Lower leg skin (tissue), 4 donors: Measurements from ENCODE around the gene KRT2. TPM values are rescaled to one million over a fixed set of nuclear protein-coding genes. Genes with fewer than 3 reads are reported as not detected.

Experiments used
- DNase-seq, 2 donors: peaks; one replicate each; pipeline ENCODE4 v3.0.0-alpha.2; 2019; ENCODE audit warnings: low spot score in 2 of 2
- H3K4me3 ChIP-seq: fragments of 200-600 bp; sonication (generic); 2 replicates; pipeline ENCODE4 v1.5.1; 2017; ENCODE audit warnings: mild to moderate bottlenecking, low read depth; ENCODE audit not compliant: poor library complexity, severe bottlenecking
- CTCF ChIP-seq, 3 donors: fragments of 450-650 bp; IDR thresholded peaks; one replicate each; pipeline ENCODE4 v1.5.1; 2016; ENCODE audit warnings: antibody characterized with exemption in 3 of 3, mild to moderate bottlenecking in 3 of 3, moderate library complexity in 2 of 3
- POLR2A ChIP-seq, 2 donors: fragments of 450-650 bp; IDR thresholded peaks; one replicate each; pipeline ENCODE4 v1.6.1; 2016 to 2017; ENCODE audit warnings: antibody characterized with exemption in 2 of 2, mild to moderate bottlenecking in 1 of 2, moderate library complexity in 1 of 2
- WGBS, 2 donors: methylation state at CpG; one replicate each; pipeline ENCODE4 v1.1.5; 2018; 5-methylcytosine and 5-hydroxymethylcytosine counted together
- intact Hi-C: fragments of 100-400 bp; cut with DNase I; formaldehyde crosslinking; loops from one replicate; pipeline ENCODE4 v1.15.0; 2023; ENCODE audit warnings: low total_unique reads
- total RNA-seq, 4 donors: library from RNA; depleted of rRNA; stranded (reverse); fragments of >200 nt; gene quantifications; one replicate each; pipeline ENCODE4 v1.1.0, GENCODE V29; 2016

The KRT2 gene
- total RNA-seq, 4 donors from 2014 or later: 1,166 to 2,212 (median 1,643) TPM

GRCh38 chr12:52631676-52632459, 20.1 kb downstream of the KRT2 start:
- intact Hi-C loops: no loop called here
- H3K4me3 ChIP-seq: no peak overlapping the region
- 85 to 87% methylated on average over 6 of the region's 6 CpGs for WGBS, 2 donors
- TF ChIP-seq POLR2A (IDR thresholded peaks at IDR 0.05): no peak
- no peak for TF ChIP-seq CTCF (IDR thresholded peaks at IDR 0.05)
- DNase-seq: peak in 1 of 2 donors; percentile 67

GRCh38 chr12:52631264-52631663, 20.7 kb downstream of the KRT2 start:
- intact Hi-C loops: no loop called here
- peak in 1 of 2 donors; percentile 70 for DNase-seq
- no peak overlapping the region for H3K4me3 ChIP-seq
- 58 to 65% methylated on average over 4 of the region's 4 CpGs for WGBS, 2 donors
- TF ChIP-seq CTCF (IDR thresholded peaks at IDR 0.05) (no peak), POLR2A (IDR thresholded peaks at IDR 0.05) (no peak)

GRCh38 chr12:52630599-52631200, 21.3 kb downstream of the KRT2 start:
- DNase-seq: peak in 1 of 2 donors; percentile 40
- H3K4me3 ChIP-seq: no peak overlapping the region
- 80 to 84% methylated on average over 4 of the region's 4 CpGs for WGBS, 2 donors
- intact Hi-C loops: no loop called here
- no peak for TF ChIP-seq POLR2A (IDR thresholded peaks at IDR 0.05)
- no peak for TF ChIP-seq CTCF (IDR thresholded peaks at IDR 0.05)

- DNase-seq: peak in 1 of 2 donors; percentile 74
- no peak overlapping the region for H3K4me3 ChIP-seq
- intact Hi-C loops: no loop called here
- TF ChIP-seq POLR2A (IDR thresholded peaks at IDR 0.05) (no peak), CTCF (IDR thresholded peaks at IDR 0.05) (no peak)
- 81% methylated on average over 7 of the region's 7 CpGs for WGBS, 2 donors
These were observed 22.0 kb downstream of the KRT2 start for GRCh38 chr12:52630008-52630500.

GRCh38 chr12:52629281-52630007, 22.6 kb downstream of the KRT2 start:
- no peak overlapping the region for H3K4me3 ChIP-seq
- 82 to 84% methylated on average over 9 to 12 of the region's 12 CpGs for WGBS, 2 donors
- TF ChIP-seq CTCF (IDR thresholded peaks at IDR 0.05) (no peak), POLR2A (IDR thresholded peaks at IDR 0.05) (no peak)
- DNase-seq: peak in 1 of 2 donors; percentile 74
- intact Hi-C loops: no loop called here
